Cardiac fibroblast (primary cell): ENCODE data around the gene HORMAD2.

ENCODE experiments used
- DNase-seq, 2 donors: peaks; one replicate each; pipeline versions ENCODE4 v3.0.0 to v3.0.0-alpha.2; 2010; ENCODE audit warnings: low read depth in 2 of 2
- H3K4me3 ChIP-seq, 2 donors: replicated peaks in 1 of 2; 1 replicate in 1 of 2; 2 replicates in 1 of 2; pipeline ENCODE4 v1.5.1; 2011; ENCODE audit warnings: low read depth in 2 of 2, low read length in 2 of 2, mild to moderate bottlenecking in 2 of 2, moderate library complexity in 1 of 2
- CTCF ChIP-seq: IDR thresholded peaks from one replicate; pipeline ENCODE4 v1.5.1; 2011; ENCODE audit warnings: low read depth, mild to moderate bottlenecking, low read length, inconsistent platforms

The HORMAD2 gene

GRCh38 chr22:30202531-30203006 is 122.3 kb downstream of the HORMAD2 start:
- H3K4me3 ChIP-seq = no peak overlapping the region
- TF ChIP-seq CTCF = no peak
- peak; percentile 53 to 84 for DNase-seq

- H3K4me3 ChIP-seq = no peak overlapping the region
- no peak for TF ChIP-seq CTCF
- no peak for DNase-seq
Observed at GRCh38 chr22:30204015-30204741, 123.9 kb downstream of the HORMAD2 start.

GRCh38 chr22:30204742-30205111 is 124.5 kb downstream of the HORMAD2 start:
- DNase-seq = peak; percentile 78 to 88
- no peak overlapping the region for H3K4me3 ChIP-seq
- TF ChIP-seq CTCF = no peak

- no peak overlapping the region for H3K4me3 ChIP-seq
- DNase-seq = peak; percentile 97 to 100
- no peak for TF ChIP-seq CTCF
Observed at GRCh38 chr22:30205281-30206115, 125.2 kb downstream of the HORMAD2 start.

- H3K4me3 ChIP-seq = no peak overlapping the region
- TF ChIP-seq CTCF = no peak
- DNase-seq = peak; percentile 90 to 98
Observed at GRCh38 chr22:30206944-30207343, 126.7 kb downstream of the HORMAD2 start.

GRCh38 chr22:30208631-30209603 is 128.7 kb downstream of the HORMAD2 start:
- TF ChIP-seq CTCF = no peak
- peak; percentile 88 to 94 for DNase-seq
- H3K4me3 ChIP-seq = no peak overlapping the region
